ENCODE measurements around the gene C1QTNF1.

C1QTNF1 gene

DNA sequence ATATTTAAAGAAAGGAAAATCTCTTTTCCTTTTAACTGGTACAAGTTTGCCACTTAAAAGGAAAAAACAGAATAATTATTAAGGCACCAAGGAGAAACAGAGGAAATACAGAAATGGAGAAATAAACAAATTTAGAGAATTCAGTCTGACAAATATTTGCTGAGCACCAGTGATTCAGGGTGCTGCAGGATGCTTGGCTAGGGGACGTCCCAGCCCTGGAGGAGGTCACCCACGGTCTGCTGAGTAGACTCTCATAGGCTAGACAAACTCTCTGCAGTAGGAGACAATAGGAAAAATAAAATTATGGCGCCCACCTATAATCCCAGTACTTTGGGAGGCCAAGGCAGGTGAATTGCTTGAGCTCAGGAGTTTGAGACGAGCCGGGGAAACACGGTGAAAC, 15.9 kb downstream of the C1QTNF1 start:
- no peak for DNase-seq (ENCODE audit: low read depth, low spot score)

DNA sequence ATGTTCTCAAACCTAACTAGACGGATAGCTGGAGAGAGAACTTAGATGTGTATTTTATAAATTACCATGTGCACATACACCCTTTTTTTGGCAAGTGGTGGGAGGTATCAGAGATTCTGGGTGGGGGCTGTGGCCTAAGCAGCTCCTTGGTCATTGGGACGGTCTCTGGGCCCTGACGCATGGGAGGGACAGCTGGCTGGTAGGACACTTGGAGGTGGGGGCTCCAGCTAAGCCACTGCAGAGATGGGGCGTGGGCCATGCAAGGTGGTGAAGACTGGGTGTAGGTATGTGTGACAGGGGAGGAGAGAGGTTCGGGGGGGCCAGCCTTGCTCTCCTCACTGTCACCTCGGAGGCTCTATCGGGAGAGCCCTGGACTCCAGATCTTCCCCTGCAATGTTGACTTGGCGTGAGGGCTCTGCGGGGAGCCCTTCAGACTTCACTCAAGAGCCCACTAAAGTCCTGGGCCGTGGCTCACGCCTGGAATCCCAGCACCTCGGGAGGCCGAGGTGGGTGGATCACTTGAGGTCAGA, 17.1 kb downstream of the C1QTNF1 start:
- DNase-seq (ENCODE audit: low read depth, low spot score) = no peak

DNA sequence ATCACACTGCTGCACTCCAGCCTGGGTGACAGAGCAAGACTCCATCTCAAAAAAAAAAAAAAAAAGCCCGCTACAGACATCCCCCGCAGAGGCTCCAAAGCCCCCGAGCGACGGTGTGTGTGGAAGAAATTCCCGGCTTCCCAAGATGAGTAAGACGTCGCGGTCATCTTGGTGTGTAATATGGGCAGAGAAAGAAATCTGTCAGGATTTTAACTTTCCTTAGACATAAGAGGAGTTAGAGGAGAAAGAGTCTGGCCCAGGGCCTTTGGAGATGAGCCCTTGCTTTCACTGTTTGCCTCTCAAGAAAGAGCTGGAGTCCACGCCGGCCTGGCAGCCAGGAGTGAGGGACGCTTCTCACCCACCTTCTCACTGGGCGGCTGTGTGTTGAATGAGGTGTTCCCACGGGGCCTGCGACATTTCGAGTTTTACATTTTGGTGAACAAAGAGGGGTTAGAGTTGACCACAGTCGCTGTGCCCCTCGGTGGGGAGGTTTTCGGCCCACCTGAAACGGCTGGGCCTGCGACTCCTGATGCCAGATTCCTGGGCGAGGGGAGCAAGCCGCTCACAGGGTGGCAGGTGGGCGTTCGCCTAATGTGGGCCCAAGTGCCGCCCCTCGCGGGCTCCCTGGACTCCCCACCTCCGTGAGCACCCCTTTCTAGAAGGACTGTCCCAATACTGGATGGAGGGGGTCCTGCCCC, 17.9 kb downstream of the C1QTNF1 start:
- DNase-seq (ENCODE audit: low read depth, low spot score) = no peak

DNA sequence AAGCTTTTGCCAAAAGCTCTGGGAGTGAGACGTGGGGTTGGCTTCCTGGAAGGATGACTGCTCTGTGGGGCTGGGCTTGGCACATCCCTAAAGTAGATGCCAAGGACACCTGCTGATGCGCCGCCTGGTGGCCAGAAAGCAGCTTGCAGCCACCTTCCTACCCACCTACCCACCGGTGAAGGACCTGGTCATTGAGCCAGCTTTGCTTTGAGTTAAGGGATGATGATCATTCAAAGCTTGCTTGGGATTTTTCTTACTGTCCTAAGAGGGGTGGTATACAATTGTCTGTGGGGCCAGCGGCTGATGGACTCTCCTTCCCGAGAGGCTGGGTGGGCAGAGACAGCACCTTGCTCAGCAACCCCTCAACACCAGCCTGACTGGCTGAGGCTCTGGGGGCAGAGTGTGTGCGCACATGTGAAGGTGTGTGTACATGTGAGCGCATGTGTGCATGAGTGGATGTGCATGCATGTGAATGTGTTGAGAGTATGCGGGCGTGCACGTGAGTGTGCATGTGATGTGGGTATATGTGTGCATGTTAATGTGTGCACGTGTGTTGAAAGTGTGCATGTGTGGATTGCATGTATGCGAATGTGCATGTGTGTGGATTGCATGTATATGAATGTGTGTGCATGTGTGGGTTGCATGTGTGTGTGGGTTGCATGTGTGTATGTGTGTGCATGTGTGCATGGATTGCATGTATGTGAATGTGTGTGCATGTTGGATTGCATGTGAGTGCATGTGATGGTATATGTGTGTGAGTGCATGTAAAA, 18.6 kb downstream of the C1QTNF1 start:
- DNase-seq (ENCODE audit: low read depth, low spot score) = no peak

DNA sequence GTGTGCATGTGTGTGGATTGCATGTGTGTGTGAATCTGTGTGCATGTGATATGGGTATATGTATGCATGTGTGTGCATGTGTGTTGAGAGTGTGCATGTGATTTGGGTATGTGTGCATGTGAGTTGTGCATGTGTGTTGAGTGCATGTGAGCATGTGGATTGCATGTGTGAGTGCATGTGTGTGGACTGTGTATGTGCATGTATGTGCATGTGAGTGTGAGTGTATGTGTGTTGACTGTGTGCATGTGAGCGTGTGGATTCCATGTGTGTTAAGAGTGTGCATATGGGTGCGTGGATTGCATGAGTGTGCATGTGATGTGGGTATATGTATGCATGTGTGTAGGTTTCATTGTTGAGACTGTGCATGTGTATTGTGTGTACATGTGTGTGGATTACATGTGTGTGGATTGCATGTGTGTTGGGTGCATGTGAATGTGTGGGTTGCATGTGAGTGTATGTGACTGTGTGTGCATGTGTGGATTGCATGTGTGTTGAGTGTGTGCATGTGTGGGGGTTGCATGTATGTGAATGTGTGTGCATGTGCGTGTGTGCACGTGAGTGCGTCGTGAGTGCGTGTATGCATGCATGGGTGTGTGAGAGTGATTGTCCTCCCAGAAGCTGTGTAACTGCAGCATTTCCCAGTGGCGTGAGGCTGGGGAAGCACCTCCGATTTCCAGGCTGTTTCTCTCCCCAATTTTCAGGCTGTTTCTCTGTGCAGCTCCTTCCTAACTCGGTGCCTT, 19.4 kb downstream of the C1QTNF1 start:
- DNase-seq (ENCODE audit: low read depth, low spot score) = no peak

DNA sequence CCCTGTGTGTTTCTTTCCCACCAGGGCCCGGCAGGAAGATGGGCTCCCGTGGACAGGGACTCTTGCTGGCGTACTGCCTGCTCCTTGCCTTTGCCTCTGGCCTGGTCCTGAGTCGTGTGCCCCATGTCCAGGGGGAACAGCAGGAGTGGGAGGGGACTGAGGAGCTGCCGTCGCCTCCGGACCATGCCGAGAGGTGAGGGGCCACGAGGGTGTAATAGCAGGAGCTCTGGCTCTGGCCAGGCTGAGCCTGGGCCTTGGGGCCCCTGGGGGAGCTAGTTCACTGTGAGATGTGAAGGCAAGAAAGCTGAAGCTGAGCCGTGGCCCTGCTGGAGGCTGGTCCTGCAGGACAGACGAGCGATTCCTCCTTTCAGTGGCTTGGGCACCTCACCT, 20.0 kb downstream of the C1QTNF1 start:
- DNase-seq (ENCODE audit: low read depth, low spot score) = no peak

DNA sequence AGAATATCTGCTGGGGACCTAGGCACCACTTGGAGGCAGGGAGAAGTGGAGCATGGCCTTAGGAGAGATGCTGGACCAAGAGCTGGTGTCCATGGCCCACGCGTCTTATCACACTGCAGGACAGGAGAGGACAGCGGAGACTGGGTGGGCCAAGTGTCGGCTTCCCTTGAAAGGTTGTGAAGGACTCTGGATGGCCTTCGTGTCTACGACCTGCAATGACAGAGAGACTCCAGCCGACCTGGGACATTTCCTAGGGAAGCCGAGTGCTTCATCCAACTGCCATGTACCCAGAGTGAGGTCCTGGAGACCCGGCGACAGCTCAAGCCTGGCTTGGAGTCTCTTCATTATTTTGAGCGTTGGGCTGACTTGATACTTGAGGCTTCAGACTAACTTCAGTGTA, 20.5 kb downstream of the C1QTNF1 start:
- no peak for DNase-seq (ENCODE audit: low read depth, low spot score)

DNA sequence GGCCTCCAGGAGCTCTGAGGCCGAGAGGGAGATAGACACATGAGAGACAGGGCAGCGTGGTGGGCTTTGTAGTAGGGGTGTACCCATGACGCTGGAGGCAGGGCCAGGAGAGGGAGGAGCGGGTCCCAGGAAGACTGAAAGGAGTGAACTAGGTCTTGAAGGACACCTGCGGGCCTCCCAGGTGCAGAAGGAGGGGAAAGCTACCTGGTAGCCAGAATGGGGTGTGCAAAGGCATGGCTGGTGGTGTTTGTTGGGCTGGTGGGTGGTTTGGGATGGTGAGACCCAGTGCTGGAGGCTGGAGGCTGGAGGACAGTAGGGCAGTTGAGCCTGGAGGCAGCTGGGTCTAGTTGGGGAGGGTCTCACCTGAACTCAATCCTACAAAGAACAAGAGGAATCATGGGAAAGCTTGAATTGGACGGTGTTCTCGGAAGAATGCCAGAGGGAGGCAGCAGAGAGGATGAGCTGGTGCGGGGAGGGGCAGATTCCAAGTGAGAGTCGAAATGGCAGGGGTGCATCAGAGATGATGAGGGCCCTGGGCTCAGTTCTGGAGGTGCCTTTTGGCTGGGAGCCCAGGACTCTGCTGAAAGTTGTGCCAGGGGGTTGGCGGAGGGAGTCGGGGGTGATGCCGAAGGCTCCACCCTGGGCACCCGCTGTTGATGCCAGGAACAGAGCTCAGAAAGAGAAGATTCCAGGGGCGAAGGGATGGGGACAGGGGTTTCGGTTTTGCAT, 21.2 kb downstream of the C1QTNF1 start:
- DNase-seq (ENCODE audit: low read depth, low spot score) = no peak

DNA sequence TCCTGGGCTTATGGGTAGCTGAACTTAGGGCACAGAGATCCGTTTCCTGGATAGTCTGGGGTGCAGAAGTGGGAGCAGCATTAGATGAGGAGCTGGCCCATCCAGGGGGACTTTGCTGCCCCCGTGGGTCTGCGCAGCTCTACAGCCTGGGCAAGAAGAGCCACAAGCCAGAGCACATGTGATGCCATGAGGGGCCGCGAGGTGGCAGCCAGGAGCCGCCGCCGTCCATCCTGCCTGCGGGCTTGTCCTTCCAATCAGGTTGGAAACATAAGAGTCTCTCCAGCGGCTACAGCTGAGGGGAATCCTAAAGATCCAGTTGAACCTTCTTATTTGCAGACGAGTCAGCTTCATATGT, 21.9 kb downstream of the C1QTNF1 start:
- no peak for DNase-seq (ENCODE audit: low read depth, low spot score)

DNA sequence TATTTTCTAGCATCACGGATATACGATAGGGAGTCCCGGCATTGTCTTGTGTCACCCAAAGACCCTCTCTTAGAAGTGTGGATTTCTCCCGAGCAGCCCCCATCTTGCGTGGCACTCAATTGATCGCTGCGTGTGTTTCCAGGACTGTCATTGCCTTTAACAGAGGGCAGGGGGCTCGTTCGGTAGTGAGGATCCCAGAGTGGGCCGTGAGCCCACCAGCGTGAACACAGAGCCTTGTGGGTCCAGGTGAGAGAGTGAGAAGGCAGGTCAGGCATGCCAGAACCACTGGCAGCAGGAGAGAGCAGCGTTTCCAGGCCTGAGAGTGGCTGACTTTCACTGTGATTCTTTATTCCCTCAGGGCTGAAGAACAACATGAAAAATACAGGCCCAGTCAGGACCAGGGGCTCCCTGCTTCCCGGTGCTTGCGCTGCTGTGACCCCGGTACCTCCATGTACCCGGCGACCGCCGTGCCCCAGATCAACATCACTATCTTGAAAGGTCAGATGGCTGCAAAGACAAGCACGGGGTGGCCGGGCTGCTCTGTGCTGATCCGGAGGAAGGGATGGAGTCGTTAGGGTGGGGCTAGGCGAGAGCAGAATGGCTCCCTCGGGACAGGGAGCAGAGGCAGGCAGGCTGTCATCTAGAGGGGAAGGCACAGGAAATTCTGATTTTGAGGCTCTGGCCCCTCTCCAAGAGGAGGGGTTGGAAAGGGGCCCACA, 22.4 kb downstream of the C1QTNF1 start:
- no peak for DNase-seq (ENCODE audit: low read depth, low spot score)

DNA sequence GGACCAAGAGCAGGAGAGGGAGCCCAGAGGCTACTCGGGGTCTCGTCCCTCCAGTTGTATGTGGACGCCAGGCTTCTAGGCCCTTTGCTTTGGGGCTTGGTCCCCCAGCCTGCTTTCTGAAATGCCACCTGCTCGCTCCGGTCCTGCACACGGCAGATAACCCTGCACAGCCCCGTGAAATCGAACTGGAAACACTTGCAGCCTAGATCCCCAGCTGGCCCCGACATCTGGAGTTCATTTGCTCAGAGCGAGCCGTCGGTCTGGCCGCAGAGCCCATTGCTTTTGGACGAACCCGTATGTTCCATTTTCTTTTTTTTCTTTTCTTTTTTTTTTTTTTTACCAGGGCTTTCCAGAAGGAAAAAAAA, 22.9 kb downstream of the C1QTNF1 start:
- DNase-seq (ENCODE audit: low read depth, low spot score) = no peak

DNA sequence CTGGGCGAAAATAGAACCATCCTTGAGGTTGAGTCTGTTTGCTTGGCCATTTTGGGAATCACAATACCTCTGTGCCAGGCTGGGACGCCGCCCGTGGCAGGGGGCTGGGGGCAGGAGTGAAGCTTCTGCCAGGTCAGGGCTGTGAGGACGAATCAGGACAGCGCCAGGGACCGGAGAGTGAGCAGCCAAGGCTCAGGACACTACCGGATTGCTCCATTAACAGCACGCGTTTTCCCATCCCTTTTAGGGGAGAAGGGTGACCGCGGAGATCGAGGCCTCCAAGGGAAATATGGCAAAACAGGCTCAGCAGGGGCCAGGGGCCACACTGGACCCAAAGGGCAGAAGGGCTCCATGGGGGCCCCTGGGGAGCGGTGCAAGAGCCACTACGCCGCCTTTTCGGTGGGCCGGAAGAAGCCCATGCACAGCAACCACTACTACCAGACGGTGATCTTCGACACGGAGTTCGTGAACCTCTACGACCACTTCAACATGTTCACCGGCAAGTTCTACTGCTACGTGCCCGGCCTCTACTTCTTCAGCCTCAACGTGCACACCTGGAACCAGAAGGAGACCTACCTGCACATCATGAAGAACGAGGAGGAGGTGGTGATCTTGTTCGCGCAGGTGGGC, 23.4 kb downstream of the C1QTNF1 start:
- DNase-seq (ENCODE audit: low read depth, low spot score) = no peak

DNA sequence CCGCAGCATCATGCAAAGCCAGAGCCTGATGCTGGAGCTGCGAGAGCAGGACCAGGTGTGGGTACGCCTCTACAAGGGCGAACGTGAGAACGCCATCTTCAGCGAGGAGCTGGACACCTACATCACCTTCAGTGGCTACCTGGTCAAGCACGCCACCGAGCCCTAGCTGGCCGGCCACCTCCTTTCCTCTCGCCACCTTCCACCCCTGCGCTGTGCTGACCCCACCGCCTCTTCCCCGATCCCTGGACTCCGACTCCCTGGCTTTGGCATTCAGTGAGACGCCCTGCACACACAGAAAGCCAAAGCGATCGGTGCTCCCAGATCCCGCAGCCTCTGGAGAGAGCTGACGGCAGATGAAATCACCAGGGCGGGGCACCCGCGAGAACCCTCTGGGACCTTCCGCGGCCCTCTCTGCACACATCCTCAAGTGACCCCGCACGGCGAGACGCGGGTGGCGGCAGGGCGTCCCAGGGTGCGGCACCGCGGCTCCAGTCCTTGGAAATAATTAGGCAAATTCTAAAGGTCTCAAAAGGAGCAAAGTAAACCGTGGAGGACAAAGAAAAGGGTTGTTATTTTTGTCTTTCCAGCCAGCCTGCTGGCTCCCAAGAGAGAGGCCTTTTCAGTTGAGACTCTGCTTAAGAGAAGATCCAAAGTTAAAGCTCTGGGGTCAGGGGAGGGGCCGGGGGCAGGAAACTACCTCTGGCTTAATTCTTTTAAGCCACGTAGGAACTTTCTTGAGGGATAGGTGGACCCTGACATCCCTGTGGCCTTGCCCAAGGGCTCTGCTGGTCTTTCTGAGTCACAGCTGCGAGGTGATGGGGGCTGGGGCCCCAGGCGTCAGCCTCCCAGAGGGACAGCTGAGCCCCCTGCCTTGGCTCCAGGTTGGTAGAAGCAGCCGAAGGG, 24.2 kb downstream of the C1QTNF1 start:
- no peak for DNase-seq (ENCODE audit: low read depth, low spot score)

DNA sequence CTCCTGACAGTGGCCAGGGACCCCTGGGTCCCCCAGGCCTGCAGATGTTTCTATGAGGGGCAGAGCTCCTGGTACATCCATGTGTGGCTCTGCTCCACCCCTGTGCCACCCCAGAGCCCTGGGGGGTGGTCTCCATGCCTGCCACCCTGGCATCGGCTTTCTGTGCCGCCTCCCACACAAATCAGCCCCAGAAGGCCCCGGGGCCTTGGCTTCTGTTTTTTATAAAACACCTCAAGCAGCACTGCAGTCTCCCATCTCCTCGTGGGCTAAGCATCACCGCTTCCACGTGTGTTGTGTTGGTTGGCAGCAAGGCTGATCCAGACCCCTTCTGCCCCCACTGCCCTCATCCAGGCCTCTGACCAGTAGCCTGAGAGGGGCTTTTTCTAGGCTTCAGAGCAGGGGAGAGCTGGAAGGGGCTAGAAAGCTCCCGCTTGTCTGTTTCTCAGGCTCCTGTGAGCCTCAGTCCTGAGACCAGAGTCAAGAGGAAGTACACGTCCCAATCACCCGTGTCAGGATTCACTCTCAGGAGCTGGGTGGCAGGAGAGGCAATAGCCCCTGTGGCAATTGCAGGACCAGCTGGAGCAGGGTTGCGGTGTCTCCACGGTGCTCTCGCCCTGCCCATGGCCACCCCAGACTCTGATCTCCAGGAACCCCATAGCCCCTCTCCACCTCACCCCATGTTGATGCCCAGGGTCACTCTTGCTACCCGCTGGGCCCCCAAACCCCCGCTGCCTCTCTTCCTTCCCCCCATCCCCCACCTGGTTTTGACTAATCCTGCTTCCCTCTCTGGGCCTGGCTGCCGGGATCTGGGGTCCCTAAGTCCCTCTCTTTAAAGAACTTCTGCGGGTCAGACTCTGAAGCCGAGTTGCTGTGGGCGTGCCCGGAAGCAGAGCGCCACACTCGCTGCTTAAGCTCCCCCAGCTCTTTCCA, 25.1 kb downstream of the C1QTNF1 start:
- no peak for DNase-seq (ENCODE audit: low read depth, low spot score)

DNA sequence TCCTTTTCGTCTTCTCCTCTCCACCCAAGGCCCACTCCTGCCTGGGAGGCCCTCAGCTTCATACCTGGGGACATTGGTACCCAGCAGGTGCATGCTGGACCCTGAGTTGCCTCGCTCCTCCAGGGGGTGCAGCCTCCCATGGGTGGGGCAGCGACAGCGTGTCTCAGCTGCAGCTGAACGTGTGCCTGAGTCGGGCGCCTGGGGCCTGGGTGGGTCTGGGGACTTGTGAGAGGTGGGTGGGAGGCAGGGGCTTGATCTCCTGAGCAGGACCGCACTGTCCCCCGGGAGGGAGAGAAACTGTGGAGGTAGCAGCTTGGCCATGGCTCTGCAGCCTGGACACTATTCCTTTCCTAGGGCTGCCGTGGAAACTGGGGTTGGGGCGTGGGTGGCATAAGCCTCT, 25.9 kb downstream of the C1QTNF1 start:
- no peak for DNase-seq (ENCODE audit: low read depth, low spot score)

DNA sequence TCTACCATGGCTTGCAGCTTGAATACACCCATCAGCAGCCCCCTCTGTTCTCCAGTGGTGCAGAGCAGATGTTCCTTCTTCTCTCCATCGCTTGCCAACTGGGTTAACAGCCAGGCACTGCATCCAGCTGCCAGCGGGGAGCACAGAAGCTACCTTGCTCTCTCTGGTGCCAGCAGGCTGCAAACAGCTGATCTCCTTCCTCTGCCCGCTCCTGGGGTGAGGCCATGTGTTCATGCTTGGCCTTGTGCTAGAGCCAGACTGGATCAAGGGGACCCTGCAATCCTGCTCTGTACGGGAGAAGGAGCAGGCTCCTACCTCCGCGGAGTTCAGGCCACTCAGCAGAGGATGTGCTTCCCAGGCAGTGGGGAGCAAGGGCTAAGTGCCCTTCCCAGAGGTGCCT, 26.6 kb downstream of the C1QTNF1 start:
- no peak for DNase-seq (ENCODE audit: low read depth, low spot score)

DNA sequence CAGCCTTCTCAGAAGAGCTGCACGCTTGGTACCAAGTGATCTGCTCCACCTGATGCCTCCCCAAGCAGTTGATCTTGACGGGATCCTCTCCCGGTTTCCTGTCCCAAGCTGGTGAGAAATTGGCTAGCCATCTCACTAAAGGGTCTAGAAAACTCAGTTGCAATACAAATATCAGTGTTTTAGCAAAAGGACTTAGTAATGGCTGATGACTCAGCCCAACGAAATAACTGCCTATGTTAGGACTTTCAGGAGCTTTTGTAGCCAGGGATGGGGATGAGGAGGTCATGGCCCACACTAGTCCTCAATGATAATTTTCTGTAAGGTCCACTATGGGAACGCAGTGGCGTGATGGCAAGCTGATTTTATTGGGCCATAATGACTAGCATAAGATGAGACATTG, 27.3 kb downstream of the C1QTNF1 start:
- DNase-seq (ENCODE audit: low read depth, low spot score) = no peak

DNA sequence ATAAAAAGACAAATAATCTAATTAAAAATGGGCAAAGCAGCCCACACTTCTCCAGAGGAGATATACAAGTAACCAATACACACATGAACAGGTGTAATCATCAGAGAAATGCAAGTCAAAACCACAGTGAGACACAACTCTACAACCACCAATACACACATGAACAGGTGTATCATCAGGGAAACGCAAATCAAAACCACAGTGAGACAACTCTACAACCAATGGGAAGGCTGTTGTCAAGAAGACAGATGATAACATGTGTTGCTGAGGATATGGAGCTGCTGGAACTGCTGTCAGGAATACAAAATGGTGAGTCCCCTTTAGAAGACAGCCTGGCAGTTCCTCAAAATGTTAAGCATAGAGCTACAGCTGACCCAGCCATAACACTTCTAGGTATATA, 28.2 kb downstream of the C1QTNF1 start:
- no peak for DNase-seq (ENCODE audit: low read depth, low spot score)
